Stimulated activated CD4-positive, alpha-beta T cell treated with anti-CD3 and anti-CD28 coated beads, TNF-alpha, amount 100 ng/mL, for 1 hour (primary cell): ENCODE data around the gene SRPK2.
"Not testable (repeated sequence)": the region's sequence is repeated elsewhere in the genome, so short reads cannot be mapped to it uniquely, and the experiment has no call there.

Experiments
- DNase-seq, 3 donors: peaks; one replicate each; pipeline ENCODE4 v3.0.0-alpha.2; 2020; ENCODE audit warnings: low read depth in 3 of 3, low spot score in 1 of 3

SRPK2 gene

GRCh38 chr7:105388356-105389087, at the start of gene SRPK2:
SRPK2 (minus strand) TSS chr7:105388921.
- peak; percentile 34 to 60 (median 52) for DNase-seq

- DNase-seq: no peak
Measured at GRCh38 chr7:105438254-105438653, 49.5 kb upstream of the SRPK2 start.

GRCh38 chr7:105437356-105437755, 48.6 kb upstream of the SRPK2 start:
- DNase-seq: not testable (repeated sequence)

DNA sequence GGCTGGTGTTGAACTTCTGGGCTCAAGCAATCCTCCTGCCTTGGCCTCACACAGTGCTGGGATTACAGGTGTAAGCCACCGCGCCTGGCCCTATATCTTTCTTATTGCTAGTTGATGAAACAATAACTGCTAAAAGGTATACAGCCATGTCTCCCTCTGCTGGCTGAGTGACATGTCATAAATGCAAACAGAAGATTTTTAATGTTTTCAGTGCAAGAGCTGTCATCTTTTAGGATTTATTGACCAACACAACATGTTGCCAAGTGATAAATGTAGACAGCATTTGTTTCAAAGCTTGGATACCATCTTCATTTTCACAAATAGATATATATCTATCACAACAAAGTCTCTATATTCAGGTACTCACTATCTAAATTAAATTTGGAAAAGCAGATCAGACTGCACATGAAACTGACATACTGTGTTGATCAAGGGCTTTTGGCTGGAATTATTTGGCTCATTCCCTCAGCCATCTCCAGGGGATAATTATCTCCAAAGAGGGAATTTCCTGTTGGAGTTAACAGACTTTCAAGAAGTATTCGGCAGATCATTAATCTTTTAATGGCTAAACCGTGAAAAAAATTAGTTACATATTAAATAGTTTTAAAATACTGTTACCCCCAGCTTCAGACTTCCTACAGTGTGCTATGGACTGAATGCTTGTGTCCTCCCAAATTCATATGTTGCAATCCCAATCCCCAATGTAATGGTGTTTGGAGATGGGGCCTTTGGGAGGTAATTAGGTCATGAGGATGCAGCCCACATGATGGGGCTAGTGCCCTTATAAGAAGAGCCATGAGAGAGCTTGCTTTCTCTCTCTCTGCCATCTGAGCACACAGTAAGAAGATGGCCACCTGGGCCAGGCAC, 41.3 kb upstream of the SRPK2 start:
- peak in 1 of 3 donors; percentile 29 for DNase-seq

DNA sequence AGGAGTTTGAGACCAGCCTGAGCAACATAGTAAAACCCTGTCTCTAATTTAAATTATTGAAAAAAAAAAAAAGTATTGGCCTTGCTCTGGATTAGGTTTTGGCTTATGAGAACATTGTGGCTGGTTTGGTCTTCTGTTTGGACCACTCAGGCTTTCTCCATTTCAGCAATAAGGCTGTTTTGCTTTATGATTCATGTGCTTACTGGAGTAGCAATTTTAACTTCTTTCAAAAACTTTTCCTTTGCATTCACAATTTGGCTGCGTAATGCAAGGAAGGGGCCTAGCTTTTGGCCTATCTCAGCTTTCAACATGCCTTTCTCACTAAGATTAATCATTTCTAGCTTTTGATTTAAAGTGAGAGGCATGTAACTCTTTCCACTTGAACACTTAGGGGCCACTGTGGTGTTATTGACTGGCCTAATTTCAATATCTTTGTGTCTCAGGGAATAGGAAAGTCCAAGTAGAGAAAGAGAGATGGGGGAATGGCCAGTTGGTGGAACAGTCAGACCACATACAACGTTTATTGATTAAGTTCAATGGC, 38.0 kb upstream of the SRPK2 start:
- DNase-seq: no peak

DNA sequence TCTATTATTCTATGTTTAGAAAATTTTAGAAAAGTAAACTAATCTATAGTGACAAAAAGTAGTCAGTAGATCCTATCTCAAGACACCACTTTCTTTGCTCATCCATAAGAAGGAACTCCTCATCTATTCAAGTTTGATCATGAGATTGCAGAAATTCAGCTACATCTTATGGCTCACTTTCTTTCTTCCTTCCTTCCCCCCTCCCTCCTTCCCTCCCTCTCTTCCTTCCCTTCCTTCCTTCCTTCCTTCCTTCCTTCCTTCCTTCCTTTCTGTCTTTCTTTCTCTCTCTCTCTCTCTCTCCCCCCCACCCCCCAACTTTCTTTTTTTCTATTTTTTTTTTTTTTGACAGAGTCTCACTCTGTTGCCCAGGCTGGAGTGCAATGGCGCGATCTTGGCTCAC, 35.3 kb upstream of the SRPK2 start:
- no peak for DNase-seq

DNA sequence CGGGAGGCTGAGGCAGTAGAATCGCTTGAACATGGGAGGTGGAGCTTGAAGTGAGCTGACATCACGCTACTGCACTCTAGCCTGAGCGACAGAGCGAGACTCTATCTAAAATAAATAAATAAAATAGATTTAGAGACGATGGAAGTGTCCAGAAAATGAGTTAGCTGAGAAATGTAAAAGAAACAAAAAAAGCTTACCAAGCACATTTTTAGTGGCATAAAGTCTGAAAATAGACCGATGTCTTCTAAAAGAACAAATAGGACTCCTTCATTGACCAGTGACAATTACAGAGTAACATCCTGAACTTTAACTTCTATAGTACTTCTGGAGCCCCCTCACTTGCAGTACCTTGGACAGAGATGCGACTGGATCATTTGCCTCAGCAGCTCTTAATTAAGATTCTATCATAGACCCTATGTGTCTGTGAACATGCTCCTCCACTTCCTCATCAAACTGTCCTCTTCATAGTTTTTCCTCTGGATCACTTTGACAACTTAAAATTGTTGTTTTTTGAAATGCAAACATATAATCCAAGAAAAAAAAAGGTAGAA, 25.2 kb upstream of the SRPK2 start:
- DNase-seq: no peak

- not testable (repeated sequence) for DNase-seq
Measured at GRCh38 chr7:105410774-105411173, 22.1 kb upstream of the SRPK2 start.

GRCh38 chr7:105409775-105410174, 21.1 kb upstream of the SRPK2 start:
- DNase-seq: not testable (repeated sequence)

GRCh38 chr7:105408791-105409410, 20.2 kb upstream of the SRPK2 start:
- DNase-seq: no peak

GRCh38 chr7:105403128-105403527, 14.4 kb upstream of the SRPK2 start:
- no peak for DNase-seq

DNA sequence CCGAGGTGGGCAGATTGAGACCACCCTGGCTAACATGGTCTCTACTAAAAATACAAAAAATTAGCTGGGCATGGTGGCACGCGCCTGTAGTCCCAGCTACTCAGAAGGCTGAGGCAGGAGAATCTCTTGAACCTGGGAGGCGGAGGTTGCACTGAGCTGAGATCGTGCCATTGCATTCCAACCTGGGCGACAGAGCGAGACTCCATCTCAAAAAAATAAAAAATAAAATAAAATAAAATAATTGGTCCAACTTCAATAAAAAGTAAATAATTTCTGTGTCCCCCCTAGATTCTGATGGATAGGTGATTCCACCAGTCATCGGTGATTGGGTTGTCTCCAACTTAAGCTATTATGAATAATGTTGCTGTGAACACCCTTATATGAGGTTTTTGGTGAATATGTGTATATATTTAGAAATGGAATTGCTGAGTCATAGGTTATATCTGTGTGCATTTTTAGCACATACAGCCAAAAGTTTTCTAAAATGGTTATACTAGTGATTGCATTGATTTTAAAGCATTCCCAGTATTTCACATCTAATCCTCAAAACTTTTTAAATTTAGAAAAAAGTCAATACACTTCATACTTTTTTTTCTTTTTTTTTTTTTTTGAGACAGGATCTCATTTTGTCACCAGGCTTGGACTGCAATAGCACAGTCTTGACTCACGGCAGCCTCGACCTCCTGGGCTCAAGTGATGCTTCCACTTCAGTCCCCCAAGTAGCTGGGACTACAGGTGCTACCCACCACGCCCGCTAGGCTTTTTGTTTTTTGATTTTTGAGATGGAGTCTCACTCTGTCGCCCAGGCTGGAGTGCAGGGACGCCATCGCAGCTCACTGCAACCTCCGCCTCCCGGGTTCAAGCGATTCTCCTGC, 13.7 kb upstream of the SRPK2 start:
- no peak for DNase-seq

- no peak for DNase-seq
Measured at GRCh38 chr7:105399043-105399725, 10.5 kb upstream of the SRPK2 start.

DNA sequence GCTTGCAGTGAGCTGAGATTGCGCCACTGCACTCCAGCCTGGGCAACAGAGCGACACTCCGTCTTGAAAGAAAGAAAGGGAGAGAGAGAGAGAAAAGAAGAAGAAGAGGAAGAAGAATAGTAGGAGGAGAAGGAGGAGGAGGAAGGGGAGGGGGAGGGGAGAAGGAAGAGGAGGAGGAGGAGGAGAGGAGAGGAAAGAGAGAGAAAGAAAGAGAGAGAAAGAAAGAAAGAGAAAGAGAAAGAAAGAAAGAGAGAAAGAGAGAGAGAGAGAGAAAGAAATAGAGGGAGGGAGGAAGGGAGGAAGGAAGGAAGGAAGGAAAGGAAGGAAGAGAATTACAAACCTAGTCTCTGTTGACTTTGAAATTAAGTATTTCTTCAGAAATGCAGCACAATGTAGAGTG, 7.8 kb upstream of the SRPK2 start:
- DNase-seq: no peak

DNA sequence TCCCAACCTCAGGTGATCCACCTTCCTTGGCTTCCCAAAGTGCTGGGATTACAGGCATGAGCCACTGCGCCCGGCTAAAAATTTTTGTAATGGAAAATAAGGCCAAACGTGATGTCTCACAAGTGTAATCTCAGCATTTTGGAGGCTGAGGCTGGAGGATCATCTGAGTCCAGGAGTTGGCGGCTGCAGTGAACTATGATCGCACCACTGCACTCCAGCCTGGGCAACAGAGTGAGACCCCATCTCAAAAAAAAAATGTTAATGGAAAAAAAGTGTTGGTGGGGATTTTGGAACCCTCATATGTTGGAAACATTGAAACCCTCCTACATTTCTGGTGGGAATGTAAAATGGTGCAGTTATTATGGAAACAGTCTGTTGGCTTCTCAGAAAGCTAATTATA, 2.7 kb upstream of the SRPK2 start:
- DNase-seq: no peak

DNA sequence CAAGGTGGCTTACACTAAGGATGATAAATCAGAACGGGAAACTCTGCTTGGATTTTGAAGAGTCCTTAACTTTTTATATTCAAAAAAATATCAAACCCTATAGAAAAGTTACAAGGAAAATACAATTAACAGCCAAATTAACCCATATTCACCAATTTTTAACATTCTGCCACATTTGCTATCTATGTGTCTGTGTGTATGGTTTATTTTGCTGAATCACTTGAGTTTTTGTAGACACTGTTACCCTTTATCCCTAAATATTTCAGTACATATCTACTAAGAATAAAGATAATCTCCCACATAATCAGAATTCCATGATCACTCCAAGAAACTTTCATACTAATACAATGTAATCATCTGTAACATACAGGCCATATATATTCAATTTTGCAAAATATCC, 1.2 kb upstream of the SRPK2 start:
- DNase-seq: no peak

GRCh38 chr7:105389088-105389650, 448 bp upstream of the SRPK2 start:
- peak in 1 of 3 donors; percentile 6 for DNase-seq

GRCh38 chr7:105387508-105388355, 989 bp downstream of the SRPK2 start:
- DNase-seq: peak in 1 of 3 donors; percentile 24
